Measurements from ENCODE around the gene SPRR1B.
"Not testable (repeated sequence)": the region's sequence is repeated elsewhere in the genome, so short reads cannot be mapped to it uniquely, and the experiment has no call there.

The SPRR1B gene

GRCh38 chr1:153011235-153011758, 19.7 kb upstream of the SPRR1B start:
- H3K27ac Mint-ChIP-seq (ENCODE audit: low read depth); DNase-seq (ENCODE audit: low spot score in 2 of 2); H3K4me3 Mint-ChIP-seq; ATAC-seq (replicated peaks; ENCODE audit: extremely low read depth, poor library complexity, severe bottlenecking); H3K4me1 Mint-ChIP-seq; H3K9me3 Mint-ChIP-seq; H3K36me3 Mint-ChIP-seq (ENCODE audit: insufficient read depth): not testable (repeated sequence)
- H3K27me3 Mint-ChIP-seq = peaks cover 21% of the 10 kb centered on the region

GRCh38 chr1:153021829-153022228, 9.2 kb upstream of the SPRR1B start:
- H3K27ac Mint-ChIP-seq (ENCODE audit: low read depth); DNase-seq (ENCODE audit: low spot score in 2 of 2); H3K4me1 Mint-ChIP-seq; ATAC-seq (replicated peaks; ENCODE audit: extremely low read depth, poor library complexity, severe bottlenecking); H3K4me3 Mint-ChIP-seq; H3K9me3 Mint-ChIP-seq; H3K36me3 Mint-ChIP-seq (ENCODE audit: insufficient read depth): not testable (repeated sequence)
- peaks cover 62% of the 10 kb centered on the region for H3K27me3 Mint-ChIP-seq

GRCh38 chr1:153022340-153022739, 8.7 kb upstream of the SPRR1B start:
- not testable (repeated sequence) for H3K4me1 Mint-ChIP-seq; H3K4me3 Mint-ChIP-seq; H3K9me3 Mint-ChIP-seq; ATAC-seq (replicated peaks; ENCODE audit: extremely low read depth, poor library complexity, severe bottlenecking); DNase-seq (ENCODE audit: low spot score in 2 of 2); H3K27ac Mint-ChIP-seq (ENCODE audit: low read depth); H3K36me3 Mint-ChIP-seq (ENCODE audit: insufficient read depth)
- H3K27me3 Mint-ChIP-seq = peaks cover 59% of the 10 kb centered on the region

GRCh38 chr1:153023109-153023508, 7.9 kb upstream of the SPRR1B start:
- Mint-ChIP-seq H3K27ac (ENCODE audit: low read depth) (no peak overlapping the region), H3K4me3 (no peak overlapping the region), H3K36me3 (ENCODE audit: insufficient read depth) (peaks cover 2% of the 10 kb centered on the region), H3K27me3 (peaks cover 57% of the 10 kb centered on the region), H3K9me3 (no peaks in the 10 kb centered on the region), H3K4me1 (no peaks in the 10 kb centered on the region)
- no peak for ATAC-seq (replicated peaks; ENCODE audit: extremely low read depth, poor library complexity, severe bottlenecking)
- DNase-seq (ENCODE audit: low spot score in 2 of 2) = no peak

- ATAC-seq (replicated peaks; ENCODE audit: extremely low read depth, poor library complexity, severe bottlenecking) (no peak), DNase-seq (ENCODE audit: low spot score in 2 of 2) (no peak)
- H3K27ac Mint-ChIP-seq (ENCODE audit: low read depth) = no peak overlapping the region
- no peaks in the 10 kb centered on the region for H3K9me3 Mint-ChIP-seq
- no peaks in the 10 kb centered on the region for H3K4me1 Mint-ChIP-seq
- peaks cover 61% of the 10 kb centered on the region for H3K27me3 Mint-ChIP-seq
- H3K4me3 Mint-ChIP-seq = no peak overlapping the region
- peaks cover 2% of the 10 kb centered on the region for H3K36me3 Mint-ChIP-seq (ENCODE audit: insufficient read depth)
Measured at GRCh38 chr1:153024413-153024812, 6.6 kb upstream of the SPRR1B start.

- Mint-ChIP-seq H3K9me3 (no peaks in the 10 kb centered on the region), H3K4me1 (no peaks in the 10 kb centered on the region), H3K36me3 (ENCODE audit: insufficient read depth) (no peaks in the 10 kb centered on the region), H3K27me3 (peaks cover 53% of the 10 kb centered on the region), H3K27ac (ENCODE audit: low read depth) (no peak overlapping the region), H3K4me3 (no peak overlapping the region)
- ATAC-seq (replicated peaks; ENCODE audit: extremely low read depth, poor library complexity, severe bottlenecking) (no peak), DNase-seq (ENCODE audit: low spot score in 2 of 2) (no peak)
Measured at GRCh38 chr1:153025797-153026196, 5.2 kb upstream of the SPRR1B start.

- ATAC-seq (replicated peaks; ENCODE audit: extremely low read depth, poor library complexity, severe bottlenecking) = no peak
- Mint-ChIP-seq H3K36me3 (ENCODE audit: insufficient read depth) (no peaks in the 10 kb centered on the region), H3K9me3 (no peaks in the 10 kb centered on the region), H3K4me1 (no peaks in the 10 kb centered on the region), H3K4me3 (no peak overlapping the region), H3K27ac (ENCODE audit: low read depth) (no peak overlapping the region), H3K27me3 (peaks cover 38% of the 10 kb centered on the region)
- no peak for DNase-seq (ENCODE audit: low spot score in 2 of 2)
Measured at GRCh38 chr1:153028766-153029165, 2.2 kb upstream of the SPRR1B start.

GRCh38 chr1:153032073-153032472, 1.1 kb downstream of the SPRR1B start:
- no peaks in the 10 kb centered on the region for H3K4me1 Mint-ChIP-seq
- H3K36me3 Mint-ChIP-seq (ENCODE audit: insufficient read depth) = no peaks in the 10 kb centered on the region
- H3K27me3 Mint-ChIP-seq = peaks cover 59% of the 10 kb centered on the region
- no peak overlapping the region for H3K27ac Mint-ChIP-seq (ENCODE audit: low read depth)
- no peak for ATAC-seq (replicated peaks; ENCODE audit: extremely low read depth, poor library complexity, severe bottlenecking)
- no peaks in the 10 kb centered on the region for H3K9me3 Mint-ChIP-seq
- DNase-seq (ENCODE audit: low spot score in 2 of 2) = no peak
- no peak overlapping the region for H3K4me3 Mint-ChIP-seq

- H3K36me3 Mint-ChIP-seq (ENCODE audit: insufficient read depth) = no peaks in the 10 kb centered on the region
- DNase-seq (ENCODE audit: low spot score in 2 of 2) (no peak), ATAC-seq (replicated peaks; ENCODE audit: extremely low read depth, poor library complexity, severe bottlenecking) (no peak)
- no peak overlapping the region for H3K27ac Mint-ChIP-seq (ENCODE audit: low read depth)
- H3K4me1 Mint-ChIP-seq = no peaks in the 10 kb centered on the region
- H3K9me3 Mint-ChIP-seq = no peaks in the 10 kb centered on the region
- H3K27me3 Mint-ChIP-seq = peaks cover 64% of the 10 kb centered on the region
- H3K4me3 Mint-ChIP-seq = no peak overlapping the region
Measured at GRCh38 chr1:153032677-153033308, 1.8 kb downstream of the SPRR1B start.

- Mint-ChIP-seq H3K9me3 (no peaks in the 10 kb centered on the region), H3K4me3 (no peak overlapping the region), H3K36me3 (ENCODE audit: insufficient read depth) (no peaks in the 10 kb centered on the region), H3K4me1 (no peaks in the 10 kb centered on the region), H3K27me3 (peaks cover 69% of the 10 kb centered on the region), H3K27ac (ENCODE audit: low read depth) (no peak overlapping the region)
- no peak for ATAC-seq (replicated peaks; ENCODE audit: extremely low read depth, poor library complexity, severe bottlenecking)
- no peak for DNase-seq (ENCODE audit: low spot score in 2 of 2)
Measured at GRCh38 chr1:153035211-153035610, 4.2 kb downstream of the SPRR1B start.

- H3K4me1 Mint-ChIP-seq = no peaks in the 10 kb centered on the region
- H3K36me3 Mint-ChIP-seq (ENCODE audit: insufficient read depth) = no peaks in the 10 kb centered on the region
- no peak within 1 kb of the TSS for H3K27ac Mint-ChIP-seq (ENCODE audit: low read depth)
- H3K4me3 Mint-ChIP-seq = no peak within 1 kb of the TSS
- peaks cover 94% of the 10 kb centered on the region for H3K27me3 Mint-ChIP-seq
- ATAC-seq (replicated peaks; ENCODE audit: extremely low read depth, poor library complexity, severe bottlenecking) (no peak), DNase-seq (ENCODE audit: low spot score in 2 of 2) (no peak)
- H3K9me3 Mint-ChIP-seq = no peaks in the 10 kb centered on the region
Measured at GRCh38 chr1:153040950-153041631, 10.1 kb downstream of the SPRR1B start, which contains the start of gene SPRR2D. TSS of gene SPRR2D (minus strand) at chr1:153041120. CDS start at chr1:153040346, 774 bp downstream.

- no peaks in the 10 kb centered on the region for H3K36me3 Mint-ChIP-seq (ENCODE audit: insufficient read depth)
- no peaks in the 10 kb centered on the region for H3K4me1 Mint-ChIP-seq
- H3K27me3 Mint-ChIP-seq = peaks cover 80% of the 10 kb centered on the region
- ATAC-seq (replicated peaks; ENCODE audit: extremely low read depth, poor library complexity, severe bottlenecking) (no peak), DNase-seq (ENCODE audit: low spot score in 2 of 2) (no peak)
- H3K27ac Mint-ChIP-seq (ENCODE audit: low read depth) = no peak overlapping the region
- no peaks in the 10 kb centered on the region for H3K9me3 Mint-ChIP-seq
- no peak overlapping the region for H3K4me3 Mint-ChIP-seq
Measured at GRCh38 chr1:153049211-153049610, 18.2 kb downstream of the SPRR1B start.

- H3K4me1 Mint-ChIP-seq; ATAC-seq (replicated peaks; ENCODE audit: extremely low read depth, poor library complexity, severe bottlenecking); H3K27ac Mint-ChIP-seq (ENCODE audit: low read depth); H3K36me3 Mint-ChIP-seq (ENCODE audit: insufficient read depth); H3K9me3 Mint-ChIP-seq; H3K4me3 Mint-ChIP-seq; DNase-seq (ENCODE audit: low spot score in 2 of 2): not testable (repeated sequence)
- peaks cover 81% of the 10 kb centered on the region for H3K27me3 Mint-ChIP-seq
Measured at GRCh38 chr1:153056111-153056510, 25.1 kb downstream of the SPRR1B start.

All from central memory CD8-positive, alpha-beta T cell (primary cell).